Measurements from ENCODE around the gene TMPRSS9. TPM values are rescaled to one million over a fixed set of nuclear protein-coding genes. Genes with fewer than 3 reads are reported as not detected.

TMPRSS9 gene
- total RNA-seq (2021) (0.37 to 0.57 TPM (median 0.55 TPM) in 3 replicates), Bru-seq, nascent RNA (percentile 4 among the genes with signal in this experiment)
- long read RNA-seq, experiment 1, partial matches to known transcripts = 2 of 3 reads
- long read RNA-seq, experiment 1, other reads (novel, unspliced or antisense) = 1 of 3 reads
- long read RNA-seq, experiment 2, partial matches to known transcripts = 2 of 3 reads
- long read RNA-seq, experiment 2, other reads (novel, unspliced or antisense) = 1 of 3 reads
- long read RNA-seq, experiment 3 = 0 reads

DNA sequence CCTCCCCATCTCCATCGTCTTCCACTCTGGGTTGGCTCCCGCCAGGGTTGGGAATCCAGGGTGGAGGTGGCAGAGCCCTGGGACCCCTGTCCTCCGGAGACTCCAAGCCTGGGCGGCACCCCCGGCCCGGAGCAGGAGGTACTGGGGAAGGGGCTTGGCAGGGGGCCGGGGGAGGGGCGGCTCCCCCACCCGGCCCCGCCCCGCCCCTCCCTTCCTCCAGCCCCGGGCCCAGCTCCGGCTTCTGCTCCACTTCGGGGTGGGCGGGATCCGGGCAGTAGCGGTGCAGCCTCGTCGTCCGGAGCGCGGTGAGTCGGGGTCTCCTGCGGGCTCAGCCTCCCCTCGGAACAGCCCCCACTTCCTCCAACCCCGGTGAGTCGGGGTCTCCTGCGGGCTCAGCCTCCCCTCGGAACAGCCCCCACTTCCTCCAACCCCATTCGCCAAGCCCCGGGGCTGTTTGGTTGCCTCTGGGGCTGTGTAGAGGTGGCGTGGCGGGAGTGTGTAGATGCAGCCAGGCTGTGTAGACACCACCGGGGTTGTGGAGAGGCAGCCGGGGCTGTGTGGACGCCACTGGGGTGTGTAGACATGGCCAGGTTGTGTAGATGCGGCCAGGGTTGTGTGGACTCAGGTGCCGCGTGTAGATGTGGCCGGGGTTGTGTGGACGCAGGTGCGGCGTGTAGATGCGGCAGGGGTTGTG lies at the start of gene TMPRSS9:
Gene TMPRSS9 (plus strand): TSS at position 274 of the 694 bp plus-strand sequence. CDS start 29,521 bp downstream, outside the sequence.
- TF ChIP-seq, protein P1, sequence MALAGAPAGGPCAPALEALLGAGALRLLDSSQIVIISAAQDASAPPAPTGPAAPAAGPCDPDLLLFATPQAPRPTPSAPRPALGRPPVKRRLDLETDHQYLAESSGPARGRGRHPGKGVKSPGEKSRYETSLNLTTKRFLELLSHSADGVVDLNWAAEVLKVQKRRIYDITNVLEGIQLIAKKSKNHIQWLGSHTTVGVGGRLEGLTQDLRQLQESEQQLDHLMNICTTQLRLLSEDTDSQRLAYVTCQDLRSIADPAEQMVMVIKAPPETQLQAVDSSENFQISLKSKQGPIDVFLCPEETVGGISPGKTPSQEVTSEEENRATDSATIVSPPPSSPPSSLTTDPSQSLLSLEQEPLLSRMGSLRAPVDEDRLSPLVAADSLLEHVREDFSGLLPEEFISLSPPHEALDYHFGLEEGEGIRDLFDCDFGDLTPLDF (CRISPR knock-in tag; IDR thresholded peaks at IDR 0.05) = no peak
- TF ChIP-seq GTF2I (CRISPR knock-in tag; conservative IDR thresholded peaks at IDR 0.05) (no peak), ELF4 (CRISPR knock-in tag; IDR thresholded peaks at IDR 0.05; ENCODE audit: low read depth) (no peak), JAZF1 (CRISPR knock-in tag; IDR thresholded peaks at IDR 0.05) (no peak), SP1 (CRISPR knock-in tag; conservative IDR thresholded peaks at IDR 0.05) (no peak), RORB (CRISPR knock-in tag; IDR thresholded peaks at IDR 0.05) (no peak), SMAD3 (CRISPR knock-in tag; IDR thresholded peaks at IDR 0.05; ENCODE audit: borderline replicate concordance) (no peak)
- TF ChIP-seq, protein P2, sequence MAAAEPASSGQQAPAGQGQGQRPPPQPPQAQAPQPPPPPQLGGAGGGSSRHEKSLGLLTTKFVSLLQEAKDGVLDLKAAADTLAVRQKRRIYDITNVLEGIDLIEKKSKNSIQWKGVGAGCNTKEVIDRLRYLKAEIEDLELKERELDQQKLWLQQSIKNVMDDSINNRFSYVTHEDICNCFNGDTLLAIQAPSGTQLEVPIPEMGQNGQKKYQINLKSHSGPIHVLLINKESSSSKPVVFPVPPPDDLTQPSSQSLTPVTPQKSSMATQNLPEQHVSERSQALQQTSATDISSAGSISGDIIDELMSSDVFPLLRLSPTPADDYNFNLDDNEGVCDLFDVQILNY (CRISPR knock-in tag; IDR thresholded peaks at IDR 0.05) = no peak
- TF ChIP-seq, protein P3, sequence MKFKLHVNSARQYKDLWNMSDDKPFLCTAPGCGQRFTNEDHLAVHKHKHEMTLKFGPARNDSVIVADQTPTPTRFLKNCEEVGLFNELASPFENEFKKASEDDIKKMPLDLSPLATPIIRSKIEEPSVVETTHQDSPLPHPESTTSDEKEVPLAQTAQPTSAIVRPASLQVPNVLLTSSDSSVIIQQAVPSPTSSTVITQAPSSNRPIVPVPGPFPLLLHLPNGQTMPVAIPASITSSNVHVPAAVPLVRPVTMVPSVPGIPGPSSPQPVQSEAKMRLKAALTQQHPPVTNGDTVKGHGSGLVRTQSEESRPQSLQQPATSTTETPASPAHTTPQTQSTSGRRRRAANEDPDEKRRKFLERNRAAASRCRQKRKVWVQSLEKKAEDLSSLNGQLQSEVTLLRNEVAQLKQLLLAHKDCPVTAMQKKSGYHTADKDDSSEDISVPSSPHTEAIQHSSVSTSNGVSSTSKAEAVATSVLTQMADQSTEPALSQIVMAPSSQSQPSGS (CRISPR knock-in tag; IDR thresholded peaks at IDR 0.05; ENCODE audit: borderline replicate concordance, low read depth) = no peak
- no peak within 1 kb of the TSS for H3K27ac Mint-ChIP-seq
- ATAC-seq (peak; percentile 56), DNase-seq (ENCODE audit: low spot score) (no peak)
- peaks cover 5% of the 10 kb centered on the region for H3K4me1 Mint-ChIP-seq
- no peaks in the 10 kb centered on the region for H3K36me3 Mint-ChIP-seq
- ChIA-PET POLR2A (no interaction called here), CTCF (interaction anchor here (0.8 kb wide), 1 partner anchor 161 kb away, joined by 4 read pairs; no protein-coding TSS in a partner anchor)
- peak within 1 kb of the TSS; percentile 44 for H3K4me3 Mint-ChIP-seq
- H3K9me3 Mint-ChIP-seq = no peaks in the 10 kb centered on the region
- peaks cover 11% of the 10 kb centered on the region for H3K27me3 Mint-ChIP-seq (ENCODE audit: low read depth)

DNA sequence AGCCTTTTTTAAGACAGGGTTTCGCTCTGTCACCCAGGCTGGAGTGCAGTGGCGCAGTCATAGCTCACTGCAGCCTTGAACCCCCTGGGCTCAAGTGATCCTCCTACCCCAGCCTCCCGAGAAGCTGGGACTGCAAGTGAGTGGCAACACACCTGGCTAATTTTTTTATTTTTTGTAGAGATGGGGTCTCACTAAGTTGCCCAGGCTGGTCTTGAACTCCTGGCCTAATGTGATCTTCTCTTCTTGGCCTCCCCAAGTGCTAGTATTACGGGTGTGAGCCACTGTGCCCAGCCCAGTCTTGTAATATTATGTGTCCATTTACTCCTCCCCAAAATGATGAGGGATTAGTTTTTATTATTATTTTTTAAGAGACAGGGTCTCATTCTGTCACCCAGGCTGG lies 49.0 kb upstream of the TMPRSS9 start:
- TF ChIP-seq, protein P4, sequence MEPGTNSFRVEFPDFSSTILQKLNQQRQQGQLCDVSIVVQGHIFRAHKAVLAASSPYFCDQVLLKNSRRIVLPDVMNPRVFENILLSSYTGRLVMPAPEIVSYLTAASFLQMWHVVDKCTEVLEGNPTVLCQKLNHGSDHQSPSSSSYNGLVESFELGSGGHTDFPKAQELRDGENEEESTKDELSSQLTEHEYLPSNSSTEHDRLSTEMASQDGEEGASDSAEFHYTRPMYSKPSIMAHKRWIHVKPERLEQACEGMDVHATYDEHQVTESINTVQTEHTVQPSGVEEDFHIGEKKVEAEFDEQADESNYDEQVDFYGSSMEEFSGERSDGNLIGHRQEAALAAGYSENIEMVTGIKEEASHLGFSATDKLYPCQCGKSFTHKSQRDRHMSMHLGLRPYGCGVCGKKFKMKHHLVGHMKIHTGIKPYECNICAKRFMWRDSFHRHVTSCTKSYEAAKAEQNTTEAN (CRISPR knock-in tag; IDR thresholded peaks at IDR 0.05) = no peak
- TF ChIP-seq, protein P5, sequence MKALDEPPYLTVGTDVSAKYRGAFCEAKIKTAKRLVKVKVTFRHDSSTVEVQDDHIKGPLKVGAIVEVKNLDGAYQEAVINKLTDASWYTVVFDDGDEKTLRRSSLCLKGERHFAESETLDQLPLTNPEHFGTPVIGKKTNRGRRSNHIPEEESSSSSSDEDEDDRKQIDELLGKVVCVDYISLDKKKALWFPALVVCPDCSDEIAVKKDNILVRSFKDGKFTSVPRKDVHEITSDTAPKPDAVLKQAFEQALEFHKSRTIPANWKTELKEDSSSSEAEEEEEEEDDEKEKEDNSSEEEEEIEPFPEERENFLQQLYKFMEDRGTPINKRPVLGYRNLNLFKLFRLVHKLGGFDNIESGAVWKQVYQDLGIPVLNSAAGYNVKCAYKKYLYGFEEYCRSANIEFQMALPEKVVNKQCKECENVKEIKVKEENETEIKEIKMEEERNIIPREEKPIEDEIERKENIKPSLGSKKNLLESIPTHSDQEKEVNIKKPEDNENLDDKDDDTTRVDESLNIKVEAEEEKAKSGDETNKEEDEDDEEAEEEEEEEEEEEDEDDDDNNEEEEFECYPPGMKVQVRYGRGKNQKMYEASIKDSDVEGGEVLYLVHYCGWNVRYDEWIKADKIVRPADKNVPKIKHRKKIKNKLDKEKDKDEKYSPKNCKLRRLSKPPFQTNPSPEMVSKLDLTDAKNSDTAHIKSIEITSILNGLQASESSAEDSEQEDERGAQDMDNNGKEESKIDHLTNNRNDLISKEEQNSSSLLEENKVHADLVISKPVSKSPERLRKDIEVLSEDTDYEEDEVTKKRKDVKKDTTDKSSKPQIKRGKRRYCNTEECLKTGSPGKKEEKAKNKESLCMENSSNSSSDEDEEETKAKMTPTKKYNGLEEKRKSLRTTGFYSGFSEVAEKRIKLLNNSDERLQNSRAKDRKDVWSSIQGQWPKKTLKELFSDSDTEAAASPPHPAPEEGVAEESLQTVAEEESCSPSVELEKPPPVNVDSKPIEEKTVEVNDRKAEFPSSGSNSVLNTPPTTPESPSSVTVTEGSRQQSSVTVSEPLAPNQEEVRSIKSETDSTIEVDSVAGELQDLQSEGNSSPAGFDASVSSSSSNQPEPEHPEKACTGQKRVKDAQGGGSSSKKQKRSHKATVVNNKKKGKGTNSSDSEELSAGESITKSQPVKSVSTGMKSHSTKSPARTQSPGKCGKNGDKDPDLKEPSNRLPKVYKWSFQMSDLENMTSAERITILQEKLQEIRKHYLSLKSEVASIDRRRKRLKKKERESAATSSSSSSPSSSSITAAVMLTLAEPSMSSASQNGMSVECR (CRISPR knock-in tag; IDR thresholded peaks at IDR 0.05; ENCODE audit: borderline replicate concordance) = no peak
- TF ChIP-seq RORB (CRISPR knock-in tag; IDR thresholded peaks at IDR 0.05) = no peak
- TF ChIP-seq FOXP1 (CRISPR knock-in tag; IDR thresholded peaks at IDR 0.05; ENCODE audit: borderline replicate concordance) = no peak
- TF ChIP-seq, protein P2 (CRISPR knock-in tag; IDR thresholded peaks at IDR 0.05) = no peak
- ChIA-PET POLR2A (no interaction called here), CTCF (interaction anchor here (1.1 to 1.2 kb wide), 2 partner anchors 37 to 414 kb away, joined by 3 to 6 read pairs; no protein-coding TSS in a partner anchor)
- H3K4me3 Mint-ChIP-seq = no peak overlapping the region
- H3K9me3 Mint-ChIP-seq = peaks cover 9% of the 10 kb centered on the region
- peaks cover 4% of the 10 kb centered on the region; the same call in 1 of the 2 replicates for H3K4me1 Mint-ChIP-seq
- H3K27ac Mint-ChIP-seq = no peak overlapping the region
- H3K36me3 Mint-ChIP-seq = peaks cover 5% of the 10 kb centered on the region
- no peak for DNase-seq (ENCODE audit: low spot score)
- peaks cover 24% of the 10 kb centered on the region for H3K27me3 Mint-ChIP-seq (ENCODE audit: low read depth)
- ATAC-seq = no peak

All from WTC11 (cell line).